Measurements from ENCODE around the gene EFEMP2.
A peak's percentile ranks its signal among the peaks of the same experiment; 100 is the strongest.
"Not testable (repeated sequence)": the region's sequence is repeated elsewhere in the genome, so short reads cannot be mapped to it uniquely, and the experiment has no call there.

The EFEMP2 gene

DNA sequence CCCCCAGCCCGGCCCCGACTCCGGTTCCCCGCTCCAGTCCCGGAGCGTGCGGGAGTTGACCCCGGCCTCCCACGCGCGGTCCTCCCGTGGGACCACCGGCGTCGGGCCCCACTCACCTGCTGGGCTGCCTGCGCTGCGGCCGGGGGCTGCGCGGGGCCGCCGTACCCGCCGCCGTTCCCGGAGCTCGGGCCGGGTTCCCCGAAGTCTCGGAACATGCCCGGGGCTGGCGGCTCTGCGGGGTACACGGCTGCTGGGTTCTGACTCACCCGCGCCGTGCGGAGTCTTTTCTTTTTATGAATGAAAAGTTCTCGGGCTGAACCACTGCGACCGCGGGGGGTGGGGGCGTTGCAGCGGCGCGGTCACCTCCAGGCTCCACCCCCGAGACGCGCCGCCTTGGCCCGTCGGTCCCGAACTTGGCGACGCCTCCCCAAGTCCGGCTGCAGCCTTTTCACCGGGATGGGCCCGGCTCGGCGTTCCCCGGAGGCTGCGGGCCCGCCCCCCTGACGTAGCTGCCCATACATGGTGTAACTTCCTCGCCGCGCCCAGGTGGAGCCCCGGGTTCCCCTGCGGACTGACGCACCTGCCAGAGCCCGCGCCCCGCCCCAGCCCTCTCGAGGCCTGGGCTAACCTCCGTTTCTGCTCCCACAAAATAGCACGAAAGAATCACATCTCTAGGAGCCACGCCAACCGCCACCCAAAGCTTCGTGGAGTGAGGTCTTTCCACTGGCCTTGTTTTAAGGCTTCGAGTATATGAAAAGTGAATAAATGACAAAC, 27.7 kb upstream of the EFEMP2 start, which contains the start of gene FOSL1:
FOSL1 (minus strand) TSS at position 264 of the 774 bp plus-strand sequence; CDS start at position 215, 49 bp downstream.
- peak; percentile 75 to 85 for DNase-seq (ENCODE audit: low read depth in 2 of 2)

DNA sequence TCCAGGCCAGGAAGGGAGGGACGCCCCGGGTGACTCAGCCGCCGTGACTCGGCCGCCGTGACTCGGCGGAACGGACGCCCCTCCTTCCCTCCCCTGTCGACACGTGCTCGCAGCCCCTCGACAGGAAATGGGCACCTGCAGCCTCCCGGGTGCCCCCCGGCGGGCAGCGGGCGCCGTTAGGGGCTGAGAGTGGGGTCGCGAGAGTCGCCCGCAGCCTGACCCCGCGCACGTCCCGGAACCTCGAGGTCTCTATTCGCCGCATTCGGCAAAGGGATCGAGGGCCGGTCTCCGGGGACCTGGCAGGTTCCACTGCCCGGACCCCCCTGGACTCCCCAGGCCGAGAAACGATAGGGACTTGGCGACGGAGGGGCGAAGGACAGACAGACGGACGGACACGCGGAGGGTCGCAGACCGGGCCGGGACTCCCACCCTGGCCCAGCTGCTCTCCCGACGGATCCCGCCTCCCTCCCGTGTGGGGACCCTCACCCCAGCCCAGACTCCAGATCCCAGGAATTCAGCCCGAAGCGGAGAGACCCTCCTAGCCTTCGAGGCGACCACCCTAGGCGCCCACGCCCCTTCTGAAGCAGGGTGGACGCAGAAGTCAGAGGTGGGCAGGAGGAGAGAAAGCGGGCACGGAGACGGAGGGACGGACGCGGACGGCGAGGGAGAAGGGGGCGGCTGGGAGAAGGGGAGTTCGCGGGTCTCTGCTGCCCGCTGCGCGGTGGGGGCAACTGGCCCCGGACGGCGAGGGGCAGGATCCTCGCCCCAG, 26.9 kb upstream of the EFEMP2 start:
- DNase-seq (ENCODE audit: low read depth in 2 of 2) = peak in 1 of 2 donors; percentile 50

DNA sequence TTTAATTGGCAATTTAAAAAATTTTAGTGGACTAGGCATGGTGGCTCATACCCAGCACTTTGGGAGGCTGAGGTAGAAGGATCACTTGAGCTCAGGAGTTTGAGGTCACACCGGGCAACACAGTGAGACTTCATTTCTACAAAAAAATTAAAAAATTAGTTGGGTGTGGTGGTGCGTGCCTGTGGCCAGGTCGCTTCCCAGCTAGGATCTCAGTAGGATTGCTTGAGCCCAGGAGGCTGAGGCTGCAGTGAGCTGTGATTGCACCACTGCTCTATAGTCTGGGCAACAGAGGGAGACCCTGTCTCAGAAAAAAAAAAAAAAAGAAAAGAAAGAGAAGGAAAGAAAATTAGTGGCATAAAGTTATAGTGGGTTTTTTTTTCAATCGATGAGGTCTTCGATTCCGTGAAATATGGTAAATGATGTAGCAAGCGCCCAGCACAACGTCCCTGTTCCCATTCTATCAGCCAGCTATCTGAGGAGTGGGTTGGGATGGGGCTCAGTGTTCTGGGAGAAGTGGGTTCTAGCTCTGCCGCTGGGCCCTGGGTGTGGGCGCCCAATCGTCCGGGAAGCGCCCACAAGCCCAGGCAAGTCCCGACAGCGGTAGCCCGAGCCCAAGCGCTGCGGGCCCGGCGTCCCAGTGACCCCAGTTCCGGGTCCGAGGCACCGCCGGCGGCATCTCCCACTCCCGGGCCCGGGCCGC, 26.2 kb upstream of the EFEMP2 start:
- no peak for DNase-seq (ENCODE audit: low read depth in 2 of 2)

DNA sequence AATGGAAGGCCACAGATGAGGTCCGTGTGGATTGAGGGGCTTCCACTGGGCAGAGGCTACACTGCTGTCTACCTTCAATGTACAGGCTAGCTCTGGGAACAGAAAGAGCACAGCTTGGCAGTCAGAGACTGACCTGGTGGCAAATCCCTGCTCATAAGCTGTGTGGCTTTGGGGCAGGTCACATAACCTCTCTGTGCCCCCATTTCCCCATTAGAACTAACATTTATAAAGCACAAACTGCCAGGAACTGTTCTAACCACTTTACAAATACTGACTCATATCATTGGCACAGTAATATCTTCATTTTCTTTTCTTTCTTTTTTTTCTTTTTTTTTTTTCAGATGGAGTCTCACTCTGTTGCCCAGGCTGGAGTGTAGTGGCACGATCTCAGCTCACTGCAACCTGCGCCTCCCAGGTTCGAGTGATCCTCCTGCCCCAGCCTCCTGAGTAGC, 24.4 kb upstream of the EFEMP2 start:
- DNase-seq (ENCODE audit: low read depth in 2 of 2) = no peak

DNA sequence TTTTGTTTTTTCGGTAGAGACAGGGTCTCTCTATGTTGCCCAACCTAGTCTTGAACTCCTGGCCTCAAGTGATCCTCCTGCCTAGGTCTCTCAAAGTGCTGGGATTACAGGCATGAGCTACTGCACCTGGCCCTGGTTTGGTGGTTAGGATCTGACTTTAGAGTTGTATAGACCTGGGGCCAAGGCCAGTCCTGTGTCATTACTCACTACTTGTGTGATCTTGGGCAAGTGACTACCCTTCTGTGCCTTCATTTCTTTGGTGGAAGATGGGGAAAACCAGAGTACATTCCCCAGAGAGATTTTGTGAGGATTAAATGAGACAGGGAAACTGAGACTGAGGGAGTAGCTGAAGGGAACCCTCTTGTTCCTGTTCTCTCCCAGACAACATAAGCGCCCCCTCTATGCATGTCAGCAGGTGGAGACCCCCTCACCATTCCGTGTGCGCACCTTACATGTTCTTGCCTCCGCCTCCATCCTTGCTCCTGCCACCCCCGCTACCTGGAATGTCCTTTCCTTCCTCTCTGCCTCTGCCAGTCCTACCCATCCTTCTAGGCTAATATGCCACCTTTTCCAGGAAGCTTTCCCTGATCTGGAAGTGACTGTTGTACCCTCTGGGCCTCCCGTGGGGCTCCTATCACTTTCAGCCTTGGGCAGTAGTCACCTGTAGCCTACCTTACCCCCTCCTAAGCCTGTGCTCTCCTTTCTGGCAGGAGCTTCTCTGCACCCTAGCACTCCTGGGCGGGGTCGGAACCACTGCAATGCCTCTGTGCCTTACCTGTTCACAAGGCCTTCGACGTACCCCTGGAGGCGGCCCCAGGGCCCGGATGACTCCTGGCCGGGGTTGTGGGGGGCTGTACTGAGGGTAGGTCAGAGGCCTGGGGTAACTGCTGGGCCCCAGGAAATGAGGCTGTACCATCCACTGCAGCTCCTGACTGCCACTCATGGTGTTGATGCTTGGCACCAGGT, 23.7 kb upstream of the EFEMP2 start:
- DNase-seq (ENCODE audit: low read depth in 2 of 2) = no peak

DNA sequence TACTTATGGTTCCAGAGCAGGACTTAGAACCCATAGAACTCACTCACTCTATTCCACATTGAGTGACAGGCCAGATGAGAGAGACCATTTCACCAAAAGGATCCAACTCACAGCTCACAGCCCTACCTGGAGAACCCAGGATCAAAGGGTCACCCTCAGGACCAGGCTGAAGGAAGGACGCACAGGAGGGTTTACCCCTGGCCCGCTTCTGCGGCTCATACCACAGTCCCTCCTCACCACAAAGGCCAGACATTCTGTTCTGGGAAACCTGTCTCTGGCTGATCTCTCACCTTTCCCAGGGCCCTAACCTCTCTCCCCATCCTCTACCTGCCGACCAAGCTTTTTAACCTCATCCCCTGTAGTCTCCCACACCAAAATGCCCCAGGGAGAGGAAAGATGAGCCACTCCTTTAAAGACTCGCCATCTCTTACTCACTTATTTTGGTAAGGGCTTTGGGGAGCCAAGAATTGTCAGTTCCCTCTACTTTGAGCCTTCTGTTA, 22.9 kb upstream of the EFEMP2 start:
- no peak for DNase-seq (ENCODE audit: low read depth in 2 of 2)

DNA sequence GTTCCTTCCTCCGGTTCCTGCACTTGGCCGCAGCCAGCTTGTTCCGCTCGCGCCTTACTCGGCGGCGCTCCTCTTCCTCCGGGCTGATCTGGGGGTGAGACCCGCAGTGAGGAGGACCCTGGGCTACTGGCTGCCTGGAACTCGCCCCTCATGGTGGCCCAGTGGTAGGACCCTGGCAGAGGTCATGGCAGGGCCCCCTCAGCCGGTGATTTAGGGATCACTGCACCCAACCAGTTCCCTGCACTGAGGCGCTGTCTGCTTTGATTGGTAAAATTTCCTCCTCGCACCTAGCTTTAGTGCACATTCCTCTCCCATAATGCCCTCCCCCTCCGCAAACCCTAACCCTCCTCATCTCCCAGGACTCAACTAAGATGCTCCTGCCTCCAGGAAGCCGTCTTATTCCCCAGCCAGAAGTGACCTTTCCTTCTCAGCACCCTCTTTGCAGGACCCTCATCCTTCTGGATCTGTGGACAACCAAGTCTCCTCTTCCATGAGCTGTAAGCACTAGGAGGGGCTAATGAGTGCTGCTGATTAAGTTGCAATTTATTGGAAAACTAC, 21.5 kb upstream of the EFEMP2 start:
- DNase-seq (ENCODE audit: low read depth in 2 of 2) = no peak

DNA sequence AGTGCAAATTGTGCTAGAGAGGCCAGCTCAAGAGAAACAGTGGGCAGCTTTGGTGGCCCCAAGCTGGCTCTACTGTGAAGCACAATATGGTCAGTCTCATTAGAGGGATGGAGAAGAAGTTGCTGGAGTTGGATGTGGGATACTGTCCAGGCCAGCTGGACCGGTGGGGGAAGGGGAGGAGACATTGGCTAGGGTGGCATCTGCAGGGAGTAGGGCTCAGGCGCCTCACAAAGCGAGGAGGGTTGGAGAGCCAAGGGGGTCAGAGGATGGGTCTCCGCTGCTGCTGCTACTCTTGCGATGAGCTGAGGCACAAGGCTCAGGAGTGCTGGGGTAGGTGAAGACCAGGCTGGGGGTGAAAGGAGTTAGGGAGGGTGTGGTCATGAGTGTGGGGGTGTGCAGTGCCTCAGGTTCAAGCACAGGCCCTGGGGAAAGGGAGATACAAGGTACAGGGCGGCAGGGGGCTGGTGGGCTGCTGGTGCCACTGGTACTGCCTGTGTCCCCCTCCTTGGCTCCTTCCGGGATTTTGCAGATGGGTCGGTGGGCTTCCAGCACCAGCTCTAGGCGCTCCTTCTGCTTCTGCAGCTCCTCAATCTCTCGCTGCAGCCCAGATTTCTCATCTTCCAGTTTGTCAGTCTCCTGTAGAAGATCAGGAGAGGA, 20.2 kb upstream of the EFEMP2 start:
- no peak for DNase-seq (ENCODE audit: low read depth in 2 of 2)

DNA sequence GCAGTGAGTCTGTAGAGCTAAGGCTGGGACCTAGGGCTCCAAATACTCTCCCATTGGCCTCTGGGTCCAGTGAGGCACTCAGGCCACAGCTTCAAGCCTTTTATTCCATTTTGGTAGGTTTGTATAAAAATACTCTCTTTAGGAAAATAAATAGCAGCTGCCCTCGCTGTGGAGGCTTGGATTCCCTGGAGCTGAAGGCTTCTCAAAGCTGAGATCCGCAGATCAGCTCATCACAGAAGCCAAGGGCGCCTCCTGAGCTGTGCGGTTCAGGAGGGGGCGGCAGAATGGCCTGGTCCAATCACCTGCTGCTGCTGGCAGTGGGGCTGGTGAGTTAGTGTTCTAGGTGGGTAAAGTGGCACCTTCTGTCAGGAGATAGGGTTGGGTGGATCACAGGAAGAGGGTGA, 19.5 kb upstream of the EFEMP2 start:
- DNase-seq (ENCODE audit: low read depth in 2 of 2) = not testable (repeated sequence)

DNA sequence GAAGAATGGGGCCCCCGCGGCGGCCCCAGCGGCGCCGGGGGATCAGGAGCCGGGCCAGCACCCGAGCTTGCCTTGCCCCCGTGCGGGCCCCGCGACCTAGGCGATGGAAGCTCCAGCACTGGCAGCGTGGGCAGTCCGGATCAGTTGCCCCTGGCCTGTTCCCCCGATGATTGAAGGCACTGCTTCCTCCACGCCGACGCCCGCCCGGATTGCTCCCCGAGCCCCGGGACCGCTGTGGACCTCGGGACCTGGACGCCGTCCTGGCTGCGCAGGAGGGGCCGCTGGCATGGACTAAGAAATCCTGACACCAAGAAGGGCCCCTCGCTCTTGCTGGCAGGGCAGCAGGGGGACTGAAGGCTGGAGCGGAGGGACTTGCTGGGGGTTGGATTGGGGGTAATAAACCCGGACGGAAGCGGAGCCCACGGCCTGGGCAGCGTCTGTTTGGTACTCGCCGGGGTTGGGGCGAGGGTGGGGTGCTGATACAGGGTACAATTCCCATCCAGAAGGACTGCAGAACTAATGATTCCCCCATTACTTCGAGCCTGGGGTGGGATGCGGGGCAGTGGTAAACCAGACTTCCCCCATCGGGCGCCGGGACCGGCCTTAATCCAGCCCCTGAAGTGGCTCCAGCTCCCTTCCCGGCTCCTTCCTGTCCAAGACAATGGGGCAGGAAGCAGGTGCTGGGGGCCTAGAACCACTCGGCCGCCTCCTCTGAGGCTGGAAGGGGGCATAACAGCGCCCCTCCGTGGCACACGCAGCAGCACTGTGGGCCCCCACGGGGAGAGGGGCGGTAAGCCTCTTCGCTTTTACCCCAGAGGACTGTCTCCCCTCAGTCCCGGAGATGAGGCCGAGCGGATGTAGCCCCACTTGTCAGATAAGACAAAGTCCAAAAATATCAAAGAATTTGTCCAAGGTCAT, 18.9 kb upstream of the EFEMP2 start:
- DNase-seq (ENCODE audit: low read depth in 2 of 2) = no peak

DNA sequence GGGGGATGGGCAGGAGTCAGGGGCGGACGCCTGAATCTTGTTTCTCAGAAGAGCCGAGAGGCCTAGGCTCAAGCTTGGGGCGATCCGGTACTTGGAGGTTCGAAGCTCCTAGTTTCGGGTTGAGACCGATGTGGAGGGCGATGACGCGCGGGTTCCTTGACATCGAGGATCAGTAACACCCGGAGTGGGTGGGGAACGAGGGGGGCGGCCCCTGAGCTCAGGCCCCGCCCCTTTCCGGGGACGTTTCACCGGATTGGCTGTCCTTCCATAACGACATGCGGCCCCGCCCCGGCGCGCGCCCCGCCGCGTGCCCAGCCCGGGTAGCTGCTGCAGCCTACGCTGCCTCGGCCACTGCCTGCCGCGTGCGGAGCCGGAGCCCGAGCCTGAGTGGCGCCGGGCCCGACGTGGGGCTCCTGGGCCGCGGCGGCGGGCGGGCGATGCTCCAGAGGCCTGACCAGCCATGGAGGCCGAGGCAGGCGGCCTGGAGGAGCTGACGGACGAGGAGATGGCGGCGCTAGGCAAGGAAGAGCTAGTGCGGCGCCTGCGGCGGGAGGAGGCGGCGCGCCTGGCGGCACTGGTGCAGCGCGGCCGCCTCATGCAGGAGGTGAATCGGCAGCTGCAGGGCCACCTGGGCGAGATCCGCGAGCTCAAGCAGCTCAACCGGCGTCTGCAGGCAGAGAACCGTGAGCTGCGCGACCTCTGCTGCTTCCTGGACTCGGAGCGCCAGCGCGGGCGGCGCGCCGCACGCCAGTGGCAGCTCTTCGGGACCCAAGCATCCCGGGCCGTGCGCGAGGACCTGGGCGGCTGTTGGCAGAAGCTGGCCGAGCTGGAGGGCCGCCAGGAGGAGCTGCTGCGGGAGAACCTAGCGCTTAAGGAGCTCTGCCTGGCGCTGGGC, 18.0 kb upstream of the EFEMP2 start, which contains the start of gene CCDC85B:
CCDC85B (plus strand) TSS at position 350 of the 895 bp plus-strand sequence; CDS start at position 461, 111 bp downstream.
- DNase-seq (ENCODE audit: low read depth in 2 of 2) = peak; percentile 98

DNA sequence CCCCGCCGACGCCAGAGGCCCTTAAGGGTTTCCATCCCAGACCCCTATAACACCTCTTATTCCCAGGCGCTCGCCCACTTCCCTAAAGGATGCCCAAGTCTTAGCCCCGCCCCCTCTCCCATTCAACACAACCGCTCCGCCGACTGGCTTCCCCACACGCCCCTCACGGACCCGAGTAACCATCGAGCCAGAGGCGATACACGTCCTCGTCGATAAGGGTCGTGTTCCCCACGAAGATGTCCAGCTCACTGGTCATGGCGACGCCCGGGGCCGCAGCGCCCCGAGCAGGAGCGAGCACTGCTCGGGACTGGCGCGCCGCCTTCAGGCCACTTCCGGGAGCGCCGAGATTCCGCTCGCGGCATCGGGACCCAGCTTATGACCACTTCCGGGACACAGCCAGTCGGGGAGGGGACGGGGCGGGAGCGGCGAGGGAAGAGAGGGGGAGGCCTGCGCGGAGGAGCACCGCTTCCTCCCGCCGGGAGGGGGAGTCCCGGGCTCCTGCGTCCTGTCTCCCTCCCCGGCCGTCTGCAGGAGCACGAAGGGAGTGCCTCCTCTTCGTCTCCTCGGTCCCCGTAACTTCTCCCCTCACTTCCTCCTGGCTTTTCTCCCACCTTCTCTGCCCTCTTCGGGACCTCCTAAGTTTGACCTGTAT, 15.7 kb upstream of the EFEMP2 start, which contains the start of gene FIBP:
FIBP (minus strand) TSS at position 309 of the 652 bp plus-strand sequence; CDS start at position 256, 53 bp downstream.
- DNase-seq (ENCODE audit: low read depth in 2 of 2) = peak; percentile 89 to 93

DNA sequence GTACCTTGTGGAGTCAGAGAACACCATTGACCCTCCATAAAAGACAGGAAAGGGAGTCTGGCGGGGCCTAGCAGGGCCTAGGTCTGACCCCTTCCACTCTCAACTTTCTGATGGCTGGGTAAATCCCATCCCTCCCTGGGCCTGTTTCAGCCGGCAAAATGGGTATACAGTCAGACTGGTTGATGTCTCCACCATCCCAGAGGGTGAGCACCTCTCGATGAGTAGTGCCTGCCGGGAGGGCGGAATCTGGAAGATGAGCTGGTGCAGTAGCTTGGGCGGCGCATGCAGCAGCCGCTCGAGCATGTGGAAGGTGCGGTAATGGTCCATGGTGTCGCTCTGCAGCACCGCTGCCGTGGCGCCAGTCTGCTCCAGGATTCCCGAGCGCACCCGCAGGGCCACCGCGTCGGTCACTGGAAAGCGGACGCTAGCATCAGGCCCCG, 15.1 kb upstream of the EFEMP2 start:
- no peak for DNase-seq (ENCODE audit: low read depth in 2 of 2)

DNA sequence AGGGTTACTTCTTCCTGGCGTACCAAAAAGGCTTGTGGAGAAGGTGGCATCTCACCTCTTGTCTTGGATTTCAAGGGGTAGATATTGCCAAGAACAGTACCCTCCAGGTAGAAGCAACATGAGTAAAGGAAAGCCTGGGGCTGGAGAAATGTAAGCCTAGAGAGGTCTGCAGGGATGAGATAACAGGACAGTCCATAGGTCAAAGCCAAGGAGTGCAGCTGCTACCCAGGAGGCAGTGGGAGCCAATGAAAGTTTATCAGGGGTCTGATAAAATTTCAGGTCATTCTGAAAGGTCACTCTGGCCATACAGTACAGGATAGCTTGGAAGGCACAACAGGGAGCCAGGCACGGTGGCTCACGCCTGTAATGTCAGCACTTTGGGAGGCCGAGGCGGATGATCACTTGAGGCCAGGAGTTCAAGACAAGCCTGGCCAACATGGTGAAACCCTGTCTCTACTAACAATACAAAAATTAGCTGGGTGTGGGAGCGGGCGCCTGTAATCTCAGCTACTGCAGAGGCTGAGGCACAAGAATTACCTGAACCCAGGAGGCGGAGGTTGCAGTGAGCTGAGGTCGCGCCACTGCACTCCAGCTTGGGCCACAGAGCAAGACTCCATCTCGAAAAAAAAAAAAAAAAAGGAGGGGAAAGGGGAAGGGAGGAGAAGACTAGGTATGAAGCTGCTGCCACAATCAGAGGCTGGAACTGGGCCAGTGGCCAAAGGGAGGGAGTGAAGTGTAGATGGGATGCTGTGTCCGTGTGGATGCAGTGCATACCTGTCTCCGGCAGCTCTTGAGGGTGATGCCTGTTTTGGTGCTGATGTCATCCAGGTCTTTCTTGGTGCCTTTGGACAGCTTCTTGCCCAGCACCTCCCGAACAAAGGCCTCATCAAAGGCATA, 14.5 kb upstream of the EFEMP2 start:
- no peak for DNase-seq (ENCODE audit: low read depth in 2 of 2)

DNA sequence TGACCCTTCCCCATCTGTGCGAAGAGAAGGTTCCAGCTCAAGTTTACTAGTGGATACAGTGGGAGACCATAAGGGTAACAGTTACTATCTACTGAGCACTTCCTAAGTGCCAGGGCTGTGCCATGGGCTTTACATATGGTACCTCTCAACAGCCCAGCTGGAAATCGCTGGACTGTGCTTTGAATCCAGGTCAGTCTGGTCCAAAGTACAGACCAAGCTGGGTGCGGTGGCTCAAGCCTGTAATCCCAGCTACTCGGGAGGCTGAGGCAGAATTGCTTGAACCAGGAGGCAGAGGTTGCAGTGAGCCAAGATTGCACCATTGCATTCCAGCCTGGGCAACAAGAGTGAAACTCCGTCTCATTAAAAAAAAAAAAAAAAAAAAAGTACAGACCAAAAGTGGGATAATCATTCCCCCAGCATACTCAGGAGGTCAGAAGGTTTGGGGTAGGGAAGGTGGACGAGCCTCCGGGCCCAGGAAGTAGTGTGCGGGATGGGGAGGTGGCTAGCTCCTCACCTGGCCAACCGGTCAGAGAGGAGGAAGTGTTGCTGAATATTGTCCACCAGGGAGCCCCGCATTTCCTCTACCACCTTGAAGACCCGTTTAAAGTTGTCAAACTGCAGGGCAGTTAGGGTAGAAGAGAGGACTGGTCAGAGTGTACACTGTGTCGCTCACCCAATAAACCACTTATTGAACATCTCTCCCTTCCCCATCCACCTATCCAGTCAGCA, 13.4 kb upstream of the EFEMP2 start:
- DNase-seq (ENCODE audit: low read depth in 2 of 2) = no peak
